SU-DHL-6 (cell line): Measurements from ENCODE around the gene GARS1.

Experiments used
- EZH2phosphoT487 ChIP-seq: fragments of 200-600 bp; sonication (generic), shearing (Covaris generic); conservative IDR thresholded peaks from 2 replicates; pipeline ENCODE4 v1.6.1; 2018; ENCODE audit warnings: mild to moderate bottlenecking, antibody characterized with exemption, low read length, moderate library complexity, mixed read lengths
- TF ChIP-seq, protein P1 (sequence below): fragments of 200-600 bp; sonication (generic); IDR thresholded peaks from one replicate; pipeline ENCODE4 v1.5.1; 2017; ENCODE audit warnings: antibody characterized with exemption, mild to moderate bottlenecking, low read length, moderate library complexity; ENCODE audit not compliant: insufficient read depth, poor library complexity, severe bottlenecking

DNA sequence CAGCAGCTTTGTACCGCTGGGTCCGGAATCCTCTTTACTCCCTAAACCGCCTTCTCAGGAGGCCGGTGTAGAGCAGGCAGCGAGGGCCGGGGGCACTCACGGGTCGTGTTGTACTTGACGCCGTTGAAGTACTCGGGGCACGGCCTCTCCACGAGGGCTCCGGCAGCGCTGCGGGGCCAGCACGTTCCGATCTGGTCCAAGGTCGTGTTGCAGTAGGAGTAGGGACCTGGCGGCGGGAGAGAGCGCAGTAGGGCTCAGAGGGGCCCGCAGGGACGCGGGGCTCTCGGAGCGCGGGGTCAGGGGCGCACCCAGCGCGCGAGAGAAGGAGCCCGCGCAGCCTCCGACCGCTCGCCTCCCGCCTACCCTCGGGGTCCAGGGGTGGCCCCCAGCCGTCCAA lies 87.1 kb downstream of the GARS1 start:
- TF ChIP-seq, protein P1, sequence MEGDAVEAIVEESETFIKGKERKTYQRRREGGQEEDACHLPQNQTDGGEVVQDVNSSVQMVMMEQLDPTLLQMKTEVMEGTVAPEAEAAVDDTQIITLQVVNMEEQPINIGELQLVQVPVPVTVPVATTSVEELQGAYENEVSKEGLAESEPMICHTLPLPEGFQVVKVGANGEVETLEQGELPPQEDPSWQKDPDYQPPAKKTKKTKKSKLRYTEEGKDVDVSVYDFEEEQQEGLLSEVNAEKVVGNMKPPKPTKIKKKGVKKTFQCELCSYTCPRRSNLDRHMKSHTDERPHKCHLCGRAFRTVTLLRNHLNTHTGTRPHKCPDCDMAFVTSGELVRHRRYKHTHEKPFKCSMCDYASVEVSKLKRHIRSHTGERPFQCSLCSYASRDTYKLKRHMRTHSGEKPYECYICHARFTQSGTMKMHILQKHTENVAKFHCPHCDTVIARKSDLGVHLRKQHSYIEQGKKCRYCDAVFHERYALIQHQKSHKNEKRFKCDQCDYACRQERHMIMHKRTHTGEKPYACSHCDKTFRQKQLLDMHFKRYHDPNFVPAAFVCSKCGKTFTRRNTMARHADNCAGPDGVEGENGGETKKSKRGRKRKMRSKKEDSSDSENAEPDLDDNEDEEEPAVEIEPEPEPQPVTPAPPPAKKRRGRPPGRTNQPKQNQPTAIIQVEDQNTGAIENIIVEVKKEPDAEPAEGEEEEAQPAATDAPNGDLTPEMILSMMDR, result no peak
- TF ChIP-seq EZH2phosphoT487, result no peak
